GM21515 (cell line): ENCODE measurements around the gene CCDC7.
A peak's percentile ranks its signal among the peaks of the same experiment; 100 is the strongest.
"Not testable (repeated sequence)": the region's sequence is repeated elsewhere in the genome, so short reads cannot be mapped to it uniquely, and the experiment has no call there.

Experiments used
- ATAC-seq: cut with Tn5 transposase; IDR thresholded peaks from one replicate; pipeline ENCODE4 v1.9.1; 2021; ENCODE audit not compliant: unreplicated experiment

The CCDC7 gene

DNA sequence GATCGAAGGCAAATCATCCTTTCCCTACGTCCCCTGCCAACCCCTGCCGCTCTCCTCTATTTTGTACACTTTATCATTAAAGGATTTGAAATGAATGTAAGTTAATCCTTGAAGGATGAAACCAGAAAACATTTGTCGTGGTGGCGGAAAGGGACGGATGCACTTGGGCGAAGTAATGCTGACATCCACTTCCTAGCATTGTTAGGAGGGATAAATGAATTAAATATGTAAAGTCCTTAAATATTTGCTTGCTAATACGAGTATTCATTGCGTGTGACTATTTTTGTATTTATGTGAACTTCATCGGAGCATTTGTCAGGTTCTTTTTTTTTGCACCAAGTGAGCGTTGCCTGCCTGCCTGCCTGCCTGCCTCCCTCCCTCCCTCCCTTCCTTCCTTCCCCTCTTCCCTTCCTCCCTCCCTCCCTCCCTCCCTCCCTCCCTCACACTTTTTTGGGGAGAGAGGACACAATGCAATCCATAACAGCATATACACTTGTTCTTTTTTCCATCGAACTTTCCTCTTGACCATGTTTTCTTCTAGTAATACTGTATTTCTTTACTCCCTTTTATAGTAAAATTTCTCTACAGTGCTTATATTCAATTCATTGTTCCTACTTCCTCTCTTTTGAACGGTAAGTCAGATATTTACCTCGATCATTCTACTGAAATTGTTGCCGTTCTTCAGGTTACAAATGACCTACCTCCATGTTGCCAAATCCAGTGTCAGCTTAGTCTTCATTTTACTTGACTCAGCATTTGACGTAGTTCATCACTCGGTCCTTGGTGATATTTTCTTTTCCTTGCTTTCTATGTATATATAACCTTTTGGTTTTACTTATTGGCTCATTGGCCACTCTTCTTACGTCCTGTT is 831 bp downstream of the CCDC7 start:
- peak; percentile 1 for ATAC-seq

DNA sequence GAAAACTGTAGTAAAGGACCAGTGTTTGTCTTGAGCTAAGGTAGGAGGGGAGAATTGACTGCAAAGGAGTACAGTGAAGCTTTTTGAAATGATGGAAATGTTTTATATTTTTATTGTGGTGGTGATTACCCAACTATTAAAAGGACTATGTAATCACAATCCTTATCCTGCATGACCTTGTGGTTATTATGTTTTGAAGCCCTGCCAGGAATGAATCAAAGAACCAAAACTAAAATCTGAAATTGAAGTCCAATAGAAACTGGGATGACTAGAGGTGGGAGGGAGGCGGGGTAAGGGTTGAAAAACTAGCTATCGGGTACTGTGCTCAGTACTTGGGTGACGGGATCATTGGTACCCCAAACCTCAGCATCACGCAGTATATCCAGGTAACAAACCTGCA is 8.2 kb downstream of the CCDC7 start:
- ATAC-seq, result no peak

GRCh38 chr10:32459051-32459698 is 13.2 kb downstream of the CCDC7 start:
- no peak for ATAC-seq

DNA sequence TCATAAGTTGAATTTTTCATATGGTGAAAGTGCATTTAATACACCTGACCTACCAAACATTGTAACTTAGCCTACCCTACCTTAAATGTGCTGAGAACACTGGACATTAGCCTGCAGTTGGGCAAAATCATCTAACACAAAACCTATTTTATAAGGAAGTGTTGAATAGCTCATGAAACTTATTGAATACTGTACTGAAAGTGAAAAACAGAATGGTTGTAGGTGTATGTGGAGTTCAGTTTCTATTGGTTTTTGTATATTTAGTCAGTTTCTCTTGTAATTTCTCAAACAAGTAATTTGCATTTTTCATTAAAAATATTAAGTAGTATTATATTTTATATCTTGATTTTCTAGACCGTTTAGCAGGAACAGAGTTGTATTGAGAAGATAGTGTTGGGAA is 15.3 kb downstream of the CCDC7 start:
- peak; percentile 65 for ATAC-seq

GRCh38 chr10:32471232-32471631 is 25.3 kb downstream of the CCDC7 start:
- ATAC-seq, result peak; percentile 45

- ATAC-seq, result no peak
Observed at GRCh38 chr10:32477499-32477898, 31.6 kb downstream of the CCDC7 start.

- no peak for ATAC-seq
Observed at GRCh38 chr10:32481606-32482005, 35.7 kb downstream of the CCDC7 start.

DNA sequence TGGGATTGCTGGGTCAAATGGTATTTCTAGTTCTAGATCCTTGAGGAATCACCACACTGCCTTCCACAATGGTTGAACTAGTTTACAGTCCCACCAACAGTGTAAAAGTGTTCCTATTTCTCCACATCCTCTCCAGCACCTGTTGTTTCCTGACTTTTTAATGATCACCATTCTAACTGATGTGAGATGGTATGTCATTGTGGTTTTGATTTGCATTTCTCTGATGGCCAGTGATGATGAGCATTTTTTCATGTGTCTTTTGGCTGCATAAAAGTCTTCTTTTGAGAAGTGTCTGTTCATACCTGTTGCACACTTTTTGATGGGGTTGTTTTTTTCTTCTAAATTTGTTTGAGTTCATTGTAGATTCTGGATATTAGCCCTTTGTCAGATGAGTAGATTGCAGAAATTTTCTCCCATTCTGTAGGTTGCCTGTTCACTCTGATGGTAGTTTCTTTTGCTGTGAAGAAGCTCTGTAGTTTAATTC is 37.1 kb downstream of the CCDC7 start:
- not testable (repeated sequence) for ATAC-seq

DNA sequence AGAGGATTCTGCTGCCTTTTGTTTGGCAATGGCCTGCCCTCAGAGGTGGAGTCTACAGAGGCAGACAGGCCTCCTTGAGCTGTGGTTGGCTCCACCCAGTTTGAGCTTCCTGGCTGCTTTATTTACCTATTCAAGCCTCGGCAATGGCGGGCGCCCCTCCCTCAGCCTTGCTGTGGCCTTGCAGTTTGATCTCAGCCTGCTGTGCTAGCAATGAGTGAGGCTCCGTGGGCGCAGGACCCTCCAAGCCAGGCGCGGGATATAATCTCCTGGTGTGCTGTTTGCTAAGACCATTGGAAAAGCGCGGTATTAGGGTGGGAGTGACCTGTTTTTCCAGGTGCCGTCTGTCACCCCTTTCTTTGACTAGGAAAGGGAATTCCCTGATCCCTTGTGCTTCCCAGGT is 42.1 kb downstream of the CCDC7 start:
- not testable (repeated sequence) for ATAC-seq

DNA sequence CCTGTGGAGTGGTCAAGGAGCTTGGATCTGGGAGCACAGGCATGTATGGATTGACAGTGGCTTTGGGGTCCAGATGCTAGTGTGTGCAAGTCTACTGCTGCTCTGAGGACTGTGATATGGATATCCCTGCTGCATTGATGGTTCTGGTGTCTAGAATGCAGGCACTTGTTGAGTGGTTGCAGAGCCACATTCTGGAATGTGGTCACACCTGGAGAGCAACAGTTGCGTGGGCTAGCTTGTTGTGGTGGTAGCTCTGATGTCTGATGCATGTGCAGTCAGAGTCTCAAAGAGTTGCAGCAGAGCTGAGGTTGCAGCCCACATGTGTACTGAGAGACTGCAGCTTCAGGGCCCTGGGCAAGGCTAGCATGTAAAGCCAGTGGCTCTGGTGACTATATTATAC is 43.2 kb downstream of the CCDC7 start:
- ATAC-seq, result no peak

- ATAC-seq, result no peak
Observed at GRCh38 chr10:32489901-32490300, 44.0 kb downstream of the CCDC7 start.

DNA sequence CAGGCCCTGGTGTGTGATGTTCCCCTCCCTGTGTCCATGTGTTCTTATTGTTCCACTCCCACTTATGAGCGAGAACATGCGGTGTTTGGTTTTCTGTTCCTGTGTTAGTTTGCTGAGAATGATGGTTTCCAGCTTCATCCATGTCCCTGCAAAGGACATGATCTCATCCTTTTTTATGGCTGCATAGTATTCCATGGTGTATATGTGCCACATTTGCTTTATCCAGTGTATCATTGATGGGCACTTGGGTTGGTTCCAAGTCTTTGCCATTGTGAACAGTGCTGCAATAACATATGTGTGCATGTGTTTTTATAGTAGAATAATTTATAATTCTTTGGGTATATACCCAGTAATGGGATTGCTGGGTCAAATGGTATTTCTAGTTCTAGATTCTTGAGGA is 48.6 kb downstream of the CCDC7 start:
- not testable (repeated sequence) for ATAC-seq

GRCh38 chr10:32500136-32500535 is 54.2 kb downstream of the CCDC7 start:
- ATAC-seq, result not testable (repeated sequence)

DNA sequence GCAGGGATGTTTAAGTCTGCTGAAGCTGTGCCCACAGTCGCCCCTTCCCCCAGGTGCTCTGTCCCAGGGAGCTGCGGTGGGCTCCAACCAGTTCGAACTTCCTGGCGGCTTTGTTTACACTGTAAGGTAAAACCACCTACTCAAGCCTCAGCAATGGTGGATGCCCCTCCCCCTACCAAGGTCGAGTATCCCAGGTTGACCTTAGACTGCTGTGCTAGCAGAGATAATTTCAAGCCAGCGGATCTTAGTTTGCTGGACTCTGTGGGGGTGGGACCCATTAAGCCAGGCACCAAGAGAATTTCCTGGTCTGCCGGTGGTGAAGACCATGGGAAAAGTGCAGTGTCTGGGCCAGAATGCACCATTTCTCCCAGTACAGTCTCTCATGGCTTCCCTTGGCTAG is 56.0 kb downstream of the CCDC7 start:
- no peak for ATAC-seq

DNA sequence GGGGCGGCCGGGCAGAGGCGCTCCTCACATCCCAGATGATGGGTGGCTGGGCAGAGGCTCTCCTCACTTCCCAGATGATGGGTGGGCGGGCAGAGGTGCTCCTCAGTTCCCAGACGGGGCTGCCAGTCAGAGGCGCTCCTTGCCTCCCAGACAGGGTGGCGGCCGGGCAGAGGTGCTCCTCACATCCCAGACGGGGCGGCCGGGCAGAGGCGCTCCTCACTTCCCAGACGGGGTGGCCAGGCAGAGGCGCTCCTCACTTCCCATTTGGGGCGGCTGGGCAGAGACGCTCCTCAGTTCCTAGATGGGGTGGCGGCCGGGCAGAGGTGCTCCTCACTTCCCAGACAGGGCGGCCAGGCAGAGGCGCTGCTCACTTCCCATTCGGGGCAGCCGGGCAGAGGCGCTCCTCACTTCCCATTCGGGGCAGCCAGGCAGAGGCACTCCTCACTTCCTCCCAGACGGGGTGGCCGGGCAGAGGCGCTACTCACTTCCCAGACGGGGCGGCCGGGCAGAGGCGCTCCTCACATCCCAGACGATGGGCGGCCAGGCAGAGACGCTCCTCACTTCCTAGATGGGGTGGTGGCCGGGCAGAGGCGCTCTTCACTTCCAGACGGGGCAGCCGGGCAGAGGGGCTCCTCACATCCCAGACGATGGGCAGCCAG is 60.0 kb downstream of the CCDC7 start:
- not testable (repeated sequence) for ATAC-seq

- no peak for ATAC-seq
Observed at GRCh38 chr10:32511599-32511998, 65.7 kb downstream of the CCDC7 start.

- ATAC-seq, result no peak
Observed at GRCh38 chr10:32516567-32517495, 70.9 kb downstream of the CCDC7 start.

- ATAC-seq, result no peak
Observed at GRCh38 chr10:32530231-32530630, 84.3 kb downstream of the CCDC7 start.

GRCh38 chr10:32538256-32538655 is 92.3 kb downstream of the CCDC7 start:
- no peak for ATAC-seq

GRCh38 chr10:32540691-32541470 is 94.9 kb downstream of the CCDC7 start:
- ATAC-seq, result no peak
